IPS-15b (cell line): ENCODE results near the gene NPC1L1.

Experiments used
- H3K27me3 ChIP-seq: one replicate; pipeline ENCODE4 v1.6.1; 2013; ENCODE audit warnings: low read length; ENCODE audit not compliant: control insufficient read depth, insufficient read depth
- H3K36me3 ChIP-seq: one replicate; pipeline ENCODE4 v1.6.1; 2013; ENCODE audit warnings: low read length; ENCODE audit not compliant: control insufficient read depth, insufficient read depth
- H3K4me1 ChIP-seq: one replicate; pipeline ENCODE4 v1.6.1; 2013; ENCODE audit warnings: mild to moderate bottlenecking, low read length; ENCODE audit not compliant: control insufficient read depth, insufficient read depth
- H3K4me3 ChIP-seq: one replicate; pipeline ENCODE4 v1.5.1; 2013; ENCODE audit warnings: low read depth, low read length
- H3K9ac ChIP-seq: one replicate; pipeline ENCODE4 v1.6.1; 2013; ENCODE audit warnings: low read depth, mild to moderate bottlenecking, low read length
- H3K9me3 ChIP-seq: one replicate; pipeline ENCODE4 v1.6.1; 2013; ENCODE audit warnings: mild to moderate bottlenecking, low read length; ENCODE audit not compliant: control insufficient read depth, insufficient read depth

Gene NPC1L1

DNA sequence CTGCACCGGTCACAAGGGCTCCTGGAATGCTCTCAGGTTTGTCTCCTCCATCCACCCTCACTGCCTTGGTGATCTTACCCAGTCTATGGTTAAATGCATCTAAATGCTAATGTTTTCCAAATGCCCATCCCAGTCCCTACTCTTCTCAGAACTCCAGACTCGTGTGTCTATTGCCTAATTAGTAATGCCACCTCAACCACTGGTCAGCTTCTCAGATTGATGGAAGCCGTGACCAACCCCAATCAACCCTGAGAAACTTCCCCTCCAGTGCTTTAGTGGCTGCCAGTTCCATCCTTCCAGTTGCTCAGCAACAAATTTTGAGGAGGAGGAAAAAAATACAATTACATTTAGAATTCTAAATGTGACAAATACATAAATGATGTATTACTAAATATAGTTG, 69.3 kb downstream of the NPC1L1 start:
- no peak overlapping the region for H3K4me3 ChIP-seq
- H3K4me1 ChIP-seq: no peaks in the 10 kb centered on the region
- no peaks in the 10 kb centered on the region for H3K27me3 ChIP-seq
- no peaks in the 10 kb centered on the region for H3K9me3 ChIP-seq
- H3K36me3 ChIP-seq: peaks cover 6% of the 10 kb centered on the region
- no peak overlapping the region for H3K9ac ChIP-seq

GRCh38 chr7:44471436-44471835, 69.7 kb downstream of the NPC1L1 start:
- H3K27me3 ChIP-seq: no peaks in the 10 kb centered on the region
- no peak overlapping the region for H3K4me3 ChIP-seq
- no peaks in the 10 kb centered on the region for H3K9me3 ChIP-seq
- H3K4me1 ChIP-seq: no peaks in the 10 kb centered on the region
- peaks cover 8% of the 10 kb centered on the region for H3K36me3 ChIP-seq
- H3K9ac ChIP-seq: no peak overlapping the region

DNA sequence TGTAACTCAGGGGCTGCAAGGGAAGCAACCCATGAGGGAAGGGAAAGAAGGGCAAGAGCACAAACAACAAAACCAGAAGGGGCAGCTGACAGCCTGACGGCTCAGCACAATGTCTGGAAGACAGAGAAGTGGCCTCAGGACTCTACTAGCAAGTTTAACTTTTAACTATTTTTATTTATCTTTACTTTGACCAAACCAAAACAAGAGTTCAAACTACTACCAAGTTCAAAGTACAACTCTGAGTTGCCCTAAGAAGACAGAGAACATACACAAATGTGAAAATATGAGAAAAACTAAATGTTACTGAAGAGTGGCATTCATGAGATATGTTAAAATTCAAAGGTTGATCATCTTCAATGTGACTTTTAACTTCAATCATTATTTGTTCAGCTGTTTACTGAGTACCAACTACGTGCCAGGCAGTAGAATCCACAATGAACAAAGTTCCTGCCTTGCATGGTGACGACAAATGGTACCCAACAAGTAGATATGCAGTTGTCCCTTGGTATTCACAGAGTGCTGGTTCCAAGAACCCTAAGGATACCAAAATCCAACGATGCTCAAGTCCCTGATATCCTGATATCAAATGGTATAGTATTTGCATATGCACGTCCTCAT, 70.4 kb downstream of the NPC1L1 start:
- H3K9ac ChIP-seq: no peak overlapping the region
- peaks cover 14% of the 10 kb centered on the region for H3K36me3 ChIP-seq
- H3K27me3 ChIP-seq: no peaks in the 10 kb centered on the region
- H3K9me3 ChIP-seq: no peaks in the 10 kb centered on the region
- H3K4me1 ChIP-seq: no peaks in the 10 kb centered on the region
- H3K4me3 ChIP-seq: no peak overlapping the region

- H3K4me1 ChIP-seq: no peaks in the 10 kb centered on the region
- no peaks in the 10 kb centered on the region for H3K27me3 ChIP-seq
- H3K4me3 ChIP-seq: no peak overlapping the region
- no peaks in the 10 kb centered on the region for H3K9me3 ChIP-seq
- H3K9ac ChIP-seq: no peak overlapping the region
- H3K36me3 ChIP-seq: peaks cover 14% of the 10 kb centered on the region
These were observed 71.0 kb downstream of the NPC1L1 start for GRCh38 chr7:44470135-44470479.

GRCh38 chr7:44469461-44470134, 71.5 kb downstream of the NPC1L1 start:
- Histone ChIP-seq H3K36me3 (peaks cover 14% of the 10 kb centered on the region), H3K4me1 (no peaks in the 10 kb centered on the region), H3K9ac (no peak overlapping the region)

GRCh38 chr7:44467217-44467548, 73.9 kb downstream of the NPC1L1 start:
- H3K36me3 ChIP-seq: peaks cover 14% of the 10 kb centered on the region
- H3K4me1 ChIP-seq: no peaks in the 10 kb centered on the region
- no peaks in the 10 kb centered on the region for H3K27me3 ChIP-seq
- H3K9me3 ChIP-seq: no peaks in the 10 kb centered on the region
- H3K4me3 ChIP-seq: no peak overlapping the region
- H3K9ac ChIP-seq: no peak overlapping the region

More at GRCh38 chr7:44469461-44470134, 71.5 kb downstream of the NPC1L1 start:
- H3K9me3 ChIP-seq: no peaks in the 10 kb centered on the region
- no peaks in the 10 kb centered on the region for H3K27me3 ChIP-seq
- H3K4me3 ChIP-seq: no peak overlapping the region

DNA sequence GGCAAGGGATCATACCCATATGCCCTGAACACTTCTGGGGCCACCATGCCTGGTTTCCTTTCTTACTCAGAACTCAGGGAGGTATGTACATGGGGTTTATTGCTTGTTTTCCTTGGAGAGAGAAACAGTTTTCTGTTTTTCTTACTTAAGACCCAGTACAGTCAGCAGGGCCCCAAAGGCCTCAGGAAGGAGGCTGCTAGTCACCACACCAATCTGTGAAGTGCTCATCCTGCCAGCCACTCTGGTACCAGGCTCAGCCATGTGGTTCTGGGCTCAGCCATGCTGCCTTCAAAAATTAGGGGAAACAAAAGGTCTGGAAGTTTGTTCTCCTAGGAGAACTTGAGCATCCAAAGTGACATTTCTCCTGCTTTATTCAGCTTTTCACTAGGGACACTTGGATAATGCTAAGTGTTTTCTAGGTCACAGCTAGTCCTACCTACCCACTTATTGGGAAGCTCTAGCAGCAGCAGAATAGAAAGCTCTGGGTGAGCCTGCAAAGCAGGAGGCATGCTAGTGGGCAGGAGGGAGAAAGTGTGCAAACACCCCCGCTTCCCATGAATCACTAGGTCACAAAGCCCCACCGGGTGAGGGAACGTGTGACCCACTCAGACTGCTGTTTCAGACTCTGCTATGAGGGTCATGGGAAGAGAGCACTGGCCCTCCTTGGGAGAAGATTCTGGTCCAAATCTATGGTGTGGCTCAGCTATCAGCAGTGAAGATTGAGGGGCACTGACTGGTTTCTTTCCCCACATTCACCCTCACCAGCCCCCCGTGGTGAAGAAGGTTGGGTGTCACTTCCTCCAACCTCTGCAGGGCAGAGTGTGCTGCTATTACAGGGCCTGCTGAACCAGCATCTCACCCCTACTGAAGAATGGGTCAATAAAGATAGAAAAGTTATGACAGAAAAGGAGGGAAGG, 74.6 kb downstream of the NPC1L1 start:
- no peaks in the 10 kb centered on the region for H3K4me1 ChIP-seq
- H3K4me3 ChIP-seq: no peak overlapping the region
- no peaks in the 10 kb centered on the region for H3K27me3 ChIP-seq
- peaks cover 14% of the 10 kb centered on the region for H3K36me3 ChIP-seq
- H3K9ac ChIP-seq: no peak overlapping the region
- no peaks in the 10 kb centered on the region for H3K9me3 ChIP-seq

DNA sequence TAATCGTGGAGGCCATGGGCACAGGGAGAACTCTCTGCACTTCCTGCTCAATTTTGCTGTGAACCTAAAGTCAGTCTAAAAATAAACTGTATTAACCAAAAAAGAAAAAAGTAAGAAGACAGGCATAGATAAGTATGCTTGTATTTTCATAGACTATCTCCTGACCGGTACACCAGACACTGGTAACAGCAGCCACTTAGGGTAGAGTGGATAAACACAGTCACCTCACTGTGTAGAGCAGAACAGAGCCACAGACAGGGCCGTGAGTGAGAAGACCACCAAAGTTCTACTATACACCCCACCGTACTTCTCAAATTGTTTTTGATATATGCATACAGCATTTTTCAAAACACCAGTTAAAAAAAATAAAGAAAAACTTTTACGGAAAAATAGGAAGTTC, 75.6 kb downstream of the NPC1L1 start:
- Histone ChIP-seq H3K4me3 (no peak overlapping the region), H3K9me3 (no peaks in the 10 kb centered on the region), H3K36me3 (peaks cover 14% of the 10 kb centered on the region), H3K27me3 (no peaks in the 10 kb centered on the region), H3K4me1 (no peaks in the 10 kb centered on the region), H3K9ac (no peak overlapping the region)

DNA sequence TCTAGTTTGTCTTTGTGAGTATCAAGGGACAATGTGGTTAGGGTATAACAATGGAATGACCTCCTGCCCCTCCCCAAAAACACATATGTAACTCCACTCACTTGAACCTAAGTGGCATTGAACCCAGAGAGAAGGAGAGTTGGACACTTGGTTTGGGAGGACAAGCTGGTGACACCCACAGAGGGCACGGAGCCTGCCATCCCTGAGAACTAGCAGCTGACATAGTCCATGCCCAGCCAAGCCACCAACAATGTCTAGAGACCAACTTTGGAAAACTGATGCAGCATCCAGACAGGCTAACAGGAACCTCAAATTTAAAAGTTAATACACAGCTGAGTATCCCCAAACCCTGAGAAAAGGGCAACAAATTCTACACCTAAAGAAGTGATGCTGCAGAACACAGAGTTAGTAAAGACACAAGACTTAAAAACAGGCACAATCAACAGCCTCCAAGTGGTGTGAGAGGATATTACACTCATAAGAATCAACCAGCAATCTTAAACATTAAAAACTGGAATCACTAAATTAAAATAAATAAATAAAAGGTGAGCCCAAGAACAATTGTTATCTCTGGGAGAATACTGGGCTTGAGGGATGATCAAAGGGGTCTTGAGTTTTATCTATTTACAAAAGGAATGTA, 77.8 kb downstream of the NPC1L1 start:
- no peaks in the 10 kb centered on the region for H3K4me1 ChIP-seq
- no peaks in the 10 kb centered on the region for H3K27me3 ChIP-seq
- no peak overlapping the region for H3K4me3 ChIP-seq
- H3K9ac ChIP-seq: no peak overlapping the region
- peaks cover 14% of the 10 kb centered on the region for H3K36me3 ChIP-seq
- H3K9me3 ChIP-seq: no peaks in the 10 kb centered on the region
